ENCODE data around the gene LCLAT1.

GRCh38 chr2:30453498-30453897, 6.5 kb downstream of the LCLAT1 start:
- no peak for TF ChIP-seq EZH2 (IDR thresholded peaks at IDR 0.05; ENCODE audit: borderline replicate concordance, low read depth, low read length, severe bottlenecking)
- TF ChIP-seq, protein P1, sequence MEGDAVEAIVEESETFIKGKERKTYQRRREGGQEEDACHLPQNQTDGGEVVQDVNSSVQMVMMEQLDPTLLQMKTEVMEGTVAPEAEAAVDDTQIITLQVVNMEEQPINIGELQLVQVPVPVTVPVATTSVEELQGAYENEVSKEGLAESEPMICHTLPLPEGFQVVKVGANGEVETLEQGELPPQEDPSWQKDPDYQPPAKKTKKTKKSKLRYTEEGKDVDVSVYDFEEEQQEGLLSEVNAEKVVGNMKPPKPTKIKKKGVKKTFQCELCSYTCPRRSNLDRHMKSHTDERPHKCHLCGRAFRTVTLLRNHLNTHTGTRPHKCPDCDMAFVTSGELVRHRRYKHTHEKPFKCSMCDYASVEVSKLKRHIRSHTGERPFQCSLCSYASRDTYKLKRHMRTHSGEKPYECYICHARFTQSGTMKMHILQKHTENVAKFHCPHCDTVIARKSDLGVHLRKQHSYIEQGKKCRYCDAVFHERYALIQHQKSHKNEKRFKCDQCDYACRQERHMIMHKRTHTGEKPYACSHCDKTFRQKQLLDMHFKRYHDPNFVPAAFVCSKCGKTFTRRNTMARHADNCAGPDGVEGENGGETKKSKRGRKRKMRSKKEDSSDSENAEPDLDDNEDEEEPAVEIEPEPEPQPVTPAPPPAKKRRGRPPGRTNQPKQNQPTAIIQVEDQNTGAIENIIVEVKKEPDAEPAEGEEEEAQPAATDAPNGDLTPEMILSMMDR (IDR thresholded peaks at IDR 0.05; ENCODE audit: borderline replicate concordance, extremely low read depth, low read length, poor library complexity, severe bottlenecking), result no peak

Measured in DND-41 (cell line).